Measurements from ENCODE around the gene PLXNA4.

The PLXNA4 gene

DNA sequence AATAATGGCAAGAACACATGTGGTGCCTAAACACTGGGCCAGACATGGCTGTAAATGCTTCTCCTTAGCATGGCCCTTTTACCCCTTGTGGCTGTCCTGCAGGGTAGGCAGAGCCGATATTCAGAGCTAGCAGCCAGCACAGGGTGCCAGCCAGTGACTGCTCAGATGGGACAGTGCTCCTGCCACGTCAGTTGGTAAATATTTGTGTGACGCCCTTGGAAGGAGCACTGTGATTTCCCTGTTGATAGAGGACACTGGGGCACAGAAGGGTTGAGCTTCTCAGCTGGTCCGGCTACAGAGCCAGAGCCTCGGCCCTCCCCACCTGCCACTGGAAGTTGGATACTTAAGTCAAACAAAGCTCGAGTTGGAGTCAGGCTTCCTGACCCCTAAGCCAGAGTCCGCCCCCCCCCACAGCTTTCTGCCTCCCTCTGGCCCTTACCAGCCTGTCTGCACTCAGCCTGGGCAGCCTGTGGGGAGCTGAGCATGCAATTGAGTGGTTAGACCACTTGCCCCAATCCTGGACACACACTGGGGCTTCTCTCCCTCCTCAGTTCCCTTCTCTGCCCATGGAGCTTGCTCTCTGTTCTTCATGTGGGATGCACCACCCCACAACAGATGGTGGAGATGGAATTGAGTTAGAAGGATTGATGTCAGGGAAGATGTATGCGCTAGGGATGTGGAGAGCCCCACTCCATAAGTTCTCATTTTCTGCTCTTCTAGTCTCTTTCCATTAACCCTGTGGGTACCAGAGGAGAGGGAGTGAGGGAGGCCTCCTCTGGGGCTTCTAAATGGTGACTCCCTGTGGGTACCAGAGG, 350.8 kb downstream of the PLXNA4 start:
- TF ChIP-seq GATA1 (IDR thresholded peaks at IDR 0.05; ENCODE audit: low read depth, low read length), result no peak
- TF ChIP-seq POLR2A (IDR thresholded peaks at IDR 0.05; ENCODE audit: low read length), result no peak
- DNase-seq, result no peak

DNA sequence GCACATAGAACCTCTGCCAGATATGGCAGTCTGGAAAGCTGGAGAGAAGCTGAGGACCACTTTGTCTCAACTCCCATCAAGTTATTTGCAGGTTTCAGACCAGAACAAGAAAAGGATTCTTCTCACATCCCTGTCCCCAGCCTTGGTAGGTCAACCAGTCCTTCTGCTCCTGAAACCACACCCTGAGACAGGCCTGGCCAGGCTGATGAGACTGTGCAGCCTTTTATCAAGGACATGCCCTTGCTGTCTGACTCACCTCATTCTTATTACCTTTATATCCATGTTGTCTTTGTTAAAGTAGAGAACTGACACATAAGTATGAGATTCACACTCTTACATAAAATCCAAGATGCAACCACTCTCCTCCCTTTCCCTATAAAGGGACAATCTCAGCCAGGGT, 354.9 kb downstream of the PLXNA4 start:
- no peak for TF ChIP-seq GATA1 (IDR thresholded peaks at IDR 0.05; ENCODE audit: low read depth, low read length)
- no peak for TF ChIP-seq POLR2A (IDR thresholded peaks at IDR 0.05; ENCODE audit: low read length)
- DNase-seq, result no peak

GRCh38 chr7:132220060-132220459, 356.2 kb downstream of the PLXNA4 start:
- DNase-seq, result no peak
- TF ChIP-seq GATA1 (IDR thresholded peaks at IDR 0.05; ENCODE audit: low read depth, low read length) (no peak), POLR2A (IDR thresholded peaks at IDR 0.05; ENCODE audit: low read length) (no peak)

GRCh38 chr7:132218876-132219275, 357.4 kb downstream of the PLXNA4 start:
- TF ChIP-seq GATA1 (IDR thresholded peaks at IDR 0.05; ENCODE audit: low read depth, low read length) (no peak), POLR2A (IDR thresholded peaks at IDR 0.05; ENCODE audit: low read length) (no peak)

GRCh38 chr7:132216847-132217525, 359.3 kb downstream of the PLXNA4 start:
- no peak for TF ChIP-seq GATA1 (IDR thresholded peaks at IDR 0.05; ENCODE audit: low read depth, low read length)
- DNase-seq, result no peak

More at GRCh38 chr7:132218876-132219275, 357.4 kb downstream of the PLXNA4 start:
- DNase-seq, result no peak

DNA sequence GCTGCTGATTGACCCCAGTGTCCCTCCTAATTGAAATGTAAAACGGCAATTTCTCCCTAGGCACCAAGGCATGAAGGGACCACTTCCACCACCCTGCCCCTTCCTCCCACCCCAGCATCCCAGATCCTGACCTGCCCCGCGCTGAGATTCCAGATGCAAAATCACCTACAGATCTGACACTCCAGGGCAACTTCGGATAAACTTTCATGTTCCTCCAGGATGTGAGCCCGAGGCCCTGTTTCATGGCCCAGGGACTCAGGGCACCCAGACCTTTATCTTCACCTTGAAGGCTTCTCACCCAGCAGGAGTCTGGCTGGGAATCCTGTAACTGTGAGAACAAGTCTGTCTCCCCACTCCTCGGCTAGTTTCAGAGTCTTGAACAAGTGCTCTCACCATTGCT, 361.8 kb downstream of the PLXNA4 start:
- TF ChIP-seq GATA1 (IDR thresholded peaks at IDR 0.05; ENCODE audit: low read depth, low read length) (no peak), POLR2A (IDR thresholded peaks at IDR 0.05; ENCODE audit: low read length) (no peak)
- no peak for DNase-seq

GRCh38 chr7:132213583-132213982, 362.7 kb downstream of the PLXNA4 start:
- no peak for DNase-seq
- TF ChIP-seq POLR2A (IDR thresholded peaks at IDR 0.05; ENCODE audit: low read length), result no peak
- no peak for TF ChIP-seq GATA1 (IDR thresholded peaks at IDR 0.05; ENCODE audit: low read depth, low read length)

DNA sequence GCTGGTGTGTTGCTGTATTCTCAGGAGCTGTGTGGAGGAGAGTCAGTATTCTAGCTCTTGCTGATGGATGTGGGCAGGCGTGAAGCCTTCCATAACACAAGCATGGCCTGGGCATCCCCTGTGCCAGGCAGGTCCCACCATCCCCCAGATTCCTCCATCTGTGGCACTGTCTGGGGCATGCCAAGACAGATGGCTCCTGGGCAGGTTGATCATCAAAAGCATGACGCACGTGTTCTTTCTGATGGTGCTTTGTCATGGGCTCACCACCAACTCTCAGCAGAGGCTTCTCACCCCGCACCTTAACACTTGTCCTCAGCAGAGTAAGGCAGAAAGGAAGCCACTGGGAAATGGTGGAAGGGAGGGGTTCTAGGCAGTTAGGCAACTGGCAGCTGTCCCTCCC, 364.3 kb downstream of the PLXNA4 start:
- TF ChIP-seq GATA1 (IDR thresholded peaks at IDR 0.05; ENCODE audit: low read depth, low read length) (no peak), POLR2A (IDR thresholded peaks at IDR 0.05; ENCODE audit: low read length) (no peak)

DNA sequence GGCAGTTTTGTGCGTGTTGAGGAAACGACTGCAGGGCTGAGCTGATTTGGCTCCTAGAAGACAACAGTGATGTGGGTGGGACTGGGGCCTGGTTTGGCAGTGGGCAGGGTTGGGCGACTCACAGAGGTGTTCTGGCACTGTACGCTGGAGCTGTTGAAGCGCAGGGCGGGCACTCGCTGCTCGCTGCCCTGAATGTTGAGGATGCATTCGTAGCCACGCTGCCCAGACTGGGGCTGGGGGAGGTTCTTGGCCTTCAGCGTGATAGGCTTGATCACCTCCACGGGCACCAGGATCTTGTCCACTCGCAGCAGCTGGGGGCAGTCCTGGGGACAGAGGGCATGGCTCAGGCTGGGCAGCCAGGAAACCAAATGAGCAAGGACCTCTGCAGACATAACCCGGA, 365.4 kb downstream of the PLXNA4 start:
- no peak for DNase-seq
- TF ChIP-seq GATA1 (IDR thresholded peaks at IDR 0.05; ENCODE audit: low read depth, low read length), result no peak
- no peak for TF ChIP-seq POLR2A (IDR thresholded peaks at IDR 0.05; ENCODE audit: low read length)

More for the DNA sequence above, 364.3 kb downstream of the PLXNA4 start:
- no peak for DNase-seq

DNA sequence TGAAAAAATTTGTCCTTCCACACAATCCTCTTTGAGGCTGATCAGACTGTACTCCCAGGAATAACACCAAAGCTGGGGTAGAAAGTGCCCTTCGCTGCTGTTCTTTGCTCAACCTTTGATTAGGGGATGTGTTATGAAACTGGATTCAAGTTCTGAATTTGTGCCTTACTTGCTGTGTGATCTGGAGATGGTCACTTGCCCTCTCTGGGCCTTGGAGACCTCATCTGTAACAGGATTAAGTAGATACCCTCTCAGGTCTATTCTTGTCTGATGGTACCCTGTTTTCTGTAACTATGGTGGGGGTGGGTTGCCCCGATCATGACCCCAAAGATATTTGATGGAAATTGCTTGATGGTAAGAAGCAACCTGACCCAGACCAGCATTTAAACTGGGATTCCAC, 368.5 kb downstream of the PLXNA4 start:
- TF ChIP-seq GATA1 (IDR thresholded peaks at IDR 0.05; ENCODE audit: low read depth, low read length) (no peak), POLR2A (IDR thresholded peaks at IDR 0.05; ENCODE audit: low read length) (no peak)
- no peak for DNase-seq

DNA sequence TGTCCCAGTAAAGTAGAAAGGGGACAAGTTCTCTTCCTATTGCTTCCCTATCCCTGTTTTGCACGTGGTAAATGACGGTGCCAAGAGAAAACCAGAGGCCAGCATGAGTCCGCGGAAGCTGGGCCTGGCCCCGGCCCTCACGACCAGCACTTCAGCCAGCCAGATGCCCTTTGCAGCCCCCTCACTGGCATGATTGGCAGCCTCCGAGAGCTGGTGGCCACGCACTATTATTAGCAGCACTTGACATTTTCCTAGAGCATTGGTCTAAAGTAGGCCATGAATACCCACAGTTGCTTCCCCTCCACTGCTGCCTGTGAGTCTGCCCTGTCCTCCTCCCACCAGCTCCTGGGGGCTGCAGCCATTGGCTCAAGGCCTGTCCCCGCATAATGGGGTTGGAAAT, 369.1 kb downstream of the PLXNA4 start:
- DNase-seq, result no peak
- TF ChIP-seq GATA1 (IDR thresholded peaks at IDR 0.05; ENCODE audit: low read depth, low read length) (no peak), POLR2A (IDR thresholded peaks at IDR 0.05; ENCODE audit: low read length) (no peak)

GRCh38 chr7:132206594-132206993, 369.7 kb downstream of the PLXNA4 start:
- DNase-seq, result no peak
- TF ChIP-seq GATA1 (IDR thresholded peaks at IDR 0.05; ENCODE audit: low read depth, low read length) (no peak), POLR2A (IDR thresholded peaks at IDR 0.05; ENCODE audit: low read length) (no peak)

DNA sequence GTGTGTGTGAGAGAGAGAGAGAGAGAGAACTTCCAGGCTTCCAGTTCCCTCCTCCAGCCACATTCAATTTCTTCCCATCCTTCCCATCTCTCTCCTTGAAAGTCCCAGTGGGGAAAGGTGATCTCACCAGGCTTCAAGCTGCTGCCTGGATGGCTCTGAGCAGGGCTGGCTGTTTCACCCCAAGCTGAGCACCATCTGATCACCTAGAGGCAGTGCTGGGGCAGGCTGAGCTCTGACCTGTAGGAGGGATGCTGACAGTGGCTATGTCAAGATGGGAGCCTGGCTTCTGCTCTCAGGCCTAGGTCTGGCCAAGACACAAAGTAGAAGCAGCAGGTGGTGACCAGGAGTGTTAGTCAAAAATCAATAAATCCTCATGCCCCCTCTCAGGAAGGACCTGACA, 370.8 kb downstream of the PLXNA4 start:
- no peak for DNase-seq
- TF ChIP-seq POLR2A (IDR thresholded peaks at IDR 0.05; ENCODE audit: low read length) (no peak), GATA1 (IDR thresholded peaks at IDR 0.05; ENCODE audit: low read depth, low read length) (no peak)

- DNase-seq, result no peak
- TF ChIP-seq GATA1 (IDR thresholded peaks at IDR 0.05; ENCODE audit: low read depth, low read length) (no peak), POLR2A (IDR thresholded peaks at IDR 0.05; ENCODE audit: low read length) (no peak)
These were observed 373.2 kb downstream of the PLXNA4 start for GRCh38 chr7:132203021-132203420.

DNA sequence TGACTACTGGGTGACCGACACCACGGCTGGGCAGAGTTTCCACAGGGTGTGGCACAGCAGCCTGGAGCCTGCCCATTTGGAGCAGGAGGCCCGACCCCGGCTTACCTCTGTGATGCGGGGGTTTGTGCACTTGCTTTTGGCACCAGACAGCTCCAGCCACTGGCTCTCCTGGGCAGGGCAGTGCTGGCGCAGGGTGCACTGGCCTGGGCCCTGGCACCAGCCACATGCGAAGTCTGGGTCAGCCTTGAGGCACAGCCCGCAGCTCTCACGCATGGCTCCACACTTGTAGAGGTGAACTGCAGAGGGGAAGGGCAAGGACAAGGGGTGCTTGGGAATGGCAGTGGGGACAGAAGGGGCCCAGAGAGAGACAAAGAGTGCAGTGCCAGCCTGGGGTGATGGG, 373.7 kb downstream of the PLXNA4 start:
- no peak for DNase-seq
- TF ChIP-seq POLR2A (IDR thresholded peaks at IDR 0.05; ENCODE audit: low read length), result no peak
- no peak for TF ChIP-seq GATA1 (IDR thresholded peaks at IDR 0.05; ENCODE audit: low read depth, low read length)

All from erythroblast (primary cell).